ENCODE measurements around the gene CMTM3. TPM values are rescaled to one million over a fixed set of nuclear protein-coding genes. Genes with fewer than 3 reads are reported as not detected.

CMTM3 gene
- polyA plus RNA-seq, 2 donors, result 3.4 to 4.6 TPM

DNA sequence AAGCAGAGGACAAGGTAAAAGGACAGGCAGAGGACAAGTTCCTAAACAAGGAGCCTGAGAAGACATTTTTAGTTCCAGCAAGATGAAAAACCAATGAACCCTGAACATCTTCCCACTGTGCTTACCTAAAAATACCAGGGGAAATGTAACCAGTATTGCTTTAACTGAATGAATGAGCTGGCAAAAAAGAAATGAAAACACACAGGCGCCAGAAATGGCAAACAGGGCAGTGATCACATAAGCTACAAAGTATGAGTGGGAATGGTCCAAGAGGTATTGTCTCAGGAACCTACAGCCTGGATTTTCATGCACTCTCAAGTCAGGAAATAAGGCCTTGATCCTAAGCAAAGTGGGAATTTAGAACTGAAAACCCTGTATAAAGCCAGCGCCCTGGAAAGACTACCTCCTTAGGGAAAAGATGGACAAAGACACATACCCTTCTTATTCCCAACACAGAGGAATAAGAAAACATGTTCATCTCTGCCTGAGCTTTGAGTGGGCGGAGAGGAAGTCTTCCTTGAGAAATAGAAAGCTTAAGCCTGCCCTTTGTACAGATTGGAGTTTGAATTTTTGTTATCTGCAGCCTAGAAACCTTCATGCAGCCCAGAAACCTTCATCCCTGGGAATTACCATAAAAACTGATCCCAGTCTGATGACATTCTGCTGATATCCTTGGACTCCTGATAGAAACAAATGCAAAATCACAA lies 23.1 kb upstream of the CMTM3 start:
- no peak overlapping the region for H3K4me3 ChIP-seq (ENCODE audit: low read depth in 1 of 2, low read length in 2 of 2)
- no peaks in the 10 kb centered on the region for H3K36me3 ChIP-seq (ENCODE audit: control insufficient read depth in 2 of 2, insufficient read depth in 2 of 2, low read length in 1 of 2)
- 70 to 73% methylated on average over 3 of the region's 3 CpGs for WGBS, 2 donors
- no peaks in the 10 kb centered on the region for H3K9me3 ChIP-seq (ENCODE audit: control insufficient read depth in 2 of 2, insufficient read depth in 1 of 2, low read depth in 1 of 2, low read length in 1 of 2)
- H3K27me3 ChIP-seq (ENCODE audit: control insufficient read depth in 1 of 2, insufficient read depth in 2 of 2, low read length in 2 of 2), result no peaks in the 10 kb centered on the region
- peaks cover 4 to 8% of the 10 kb centered on the region in 2 donors for H3K4me1 ChIP-seq (ENCODE audit: control insufficient read depth in 2 of 2, insufficient read depth in 2 of 2, low read length in 1 of 2)
- H3K27ac ChIP-seq (ENCODE audit: low read depth in 2 of 2, low read length in 1 of 2), result no peak overlapping the region

DNA sequence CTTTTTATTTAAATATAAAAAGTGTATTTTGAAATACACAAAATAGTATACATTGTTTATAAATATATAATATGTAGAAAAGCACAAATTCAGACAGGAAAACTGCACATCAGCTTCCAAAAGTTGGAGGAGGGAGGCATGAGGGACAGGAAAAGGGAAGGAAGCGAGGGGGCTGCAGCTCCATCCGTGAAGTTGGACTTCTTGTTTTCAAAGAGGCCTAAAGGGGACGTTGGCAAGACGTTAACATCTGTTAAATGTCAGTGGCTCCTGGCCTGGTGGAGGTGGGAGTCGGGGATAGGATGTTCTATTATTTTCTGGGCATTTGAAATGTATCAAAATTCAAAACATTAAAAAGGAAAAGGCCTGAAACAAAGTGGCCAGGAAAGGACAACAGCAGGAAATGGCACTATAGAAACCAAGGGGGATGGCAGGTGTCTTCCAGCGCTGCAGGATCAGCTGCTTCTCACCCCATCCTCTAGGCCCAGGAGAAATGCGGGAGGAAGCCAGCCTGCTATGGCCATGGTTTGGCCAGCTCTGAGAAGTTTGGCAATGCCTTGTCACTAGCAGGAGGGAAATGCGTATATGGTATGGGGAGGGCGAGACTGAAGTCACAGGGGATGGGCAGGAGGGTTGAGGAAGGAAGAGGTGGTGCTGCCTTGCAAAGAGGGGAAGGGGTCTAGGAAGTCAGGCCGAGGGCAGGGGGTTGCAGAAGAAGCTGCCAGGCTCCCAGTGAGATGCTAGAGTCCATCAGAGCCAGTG lies 18.8 kb upstream of the CMTM3 start:
- no peak overlapping the region for H3K27ac ChIP-seq (ENCODE audit: low read depth in 2 of 2, low read length in 1 of 2)
- no peaks in the 10 kb centered on the region for H3K9me3 ChIP-seq (ENCODE audit: control insufficient read depth in 2 of 2, insufficient read depth in 1 of 2, low read depth in 1 of 2, low read length in 1 of 2)

DNA sequence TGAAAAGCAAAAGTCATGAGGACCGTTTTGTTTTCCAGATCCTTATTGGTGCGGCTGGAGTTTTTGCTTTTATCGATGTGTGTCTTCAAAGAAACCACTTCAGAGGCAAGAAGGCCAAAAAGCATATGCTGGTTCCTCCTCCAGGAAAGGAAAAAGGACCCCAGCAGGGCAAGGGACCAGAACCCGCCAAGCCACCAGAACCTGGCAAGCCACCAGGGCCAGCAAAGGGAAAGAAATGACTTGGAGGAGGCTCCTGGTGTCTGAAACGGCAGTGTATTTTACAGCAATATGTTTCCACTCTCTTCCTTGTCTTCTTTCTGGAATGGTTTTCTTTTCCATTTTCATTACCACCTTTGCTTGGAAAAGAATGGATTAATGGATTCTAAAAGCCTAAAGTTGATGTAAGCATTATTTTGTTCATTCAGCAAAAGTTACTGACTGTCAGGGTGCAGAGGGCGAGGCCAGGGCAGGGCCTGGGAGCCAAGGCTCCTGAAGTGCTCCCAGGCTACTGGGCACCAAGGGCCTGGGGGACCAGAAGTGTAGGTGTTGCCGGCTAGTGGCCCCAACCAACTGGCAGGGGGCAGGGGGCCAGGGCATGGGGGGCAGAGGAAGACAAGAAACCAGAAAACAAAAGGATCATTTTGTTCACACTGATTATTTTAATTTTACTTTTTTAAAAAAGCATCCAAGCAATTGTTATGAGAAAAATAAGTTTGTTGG lies 16.5 kb upstream of the CMTM3 start:
- Histone ChIP-seq H3K9me3 (ENCODE audit: control insufficient read depth in 2 of 2, insufficient read depth in 1 of 2, low read depth in 1 of 2, low read length in 1 of 2) (no peaks in the 10 kb centered on the region), H3K36me3 (ENCODE audit: control insufficient read depth in 2 of 2, insufficient read depth in 2 of 2, low read length in 1 of 2) (no peaks in the 10 kb centered on the region), H3K4me1 (ENCODE audit: control insufficient read depth in 2 of 2, insufficient read depth in 2 of 2, low read length in 1 of 2) (no peaks in the 10 kb centered on the region), H3K27me3 (ENCODE audit: control insufficient read depth in 1 of 2, insufficient read depth in 2 of 2, low read length in 2 of 2) (no peaks in the 10 kb centered on the region), H3K4me3 (ENCODE audit: low read depth in 1 of 2, low read length in 2 of 2) (no peak overlapping the region), H3K27ac (ENCODE audit: low read depth in 2 of 2, low read length in 1 of 2) (no peak overlapping the region)
- 73 to 79% methylated on average over 7 of the region's 7 CpGs for WGBS, 2 donors

More for the DNA sequence above, 18.8 kb upstream of the CMTM3 start:
- H3K4me3 ChIP-seq (ENCODE audit: low read depth in 1 of 2, low read length in 2 of 2), result no peak overlapping the region
- H3K4me1 ChIP-seq (ENCODE audit: control insufficient read depth in 2 of 2, insufficient read depth in 2 of 2, low read length in 1 of 2), result no peaks in the 10 kb centered on the region
- no peaks in the 10 kb centered on the region for H3K27me3 ChIP-seq (ENCODE audit: control insufficient read depth in 1 of 2, insufficient read depth in 2 of 2, low read length in 2 of 2)
- H3K36me3 ChIP-seq (ENCODE audit: control insufficient read depth in 2 of 2, insufficient read depth in 2 of 2, low read length in 1 of 2), result no peaks in the 10 kb centered on the region
- 73 to 79% methylated on average over 10 of the region's 10 CpGs for WGBS, 2 donors

DNA sequence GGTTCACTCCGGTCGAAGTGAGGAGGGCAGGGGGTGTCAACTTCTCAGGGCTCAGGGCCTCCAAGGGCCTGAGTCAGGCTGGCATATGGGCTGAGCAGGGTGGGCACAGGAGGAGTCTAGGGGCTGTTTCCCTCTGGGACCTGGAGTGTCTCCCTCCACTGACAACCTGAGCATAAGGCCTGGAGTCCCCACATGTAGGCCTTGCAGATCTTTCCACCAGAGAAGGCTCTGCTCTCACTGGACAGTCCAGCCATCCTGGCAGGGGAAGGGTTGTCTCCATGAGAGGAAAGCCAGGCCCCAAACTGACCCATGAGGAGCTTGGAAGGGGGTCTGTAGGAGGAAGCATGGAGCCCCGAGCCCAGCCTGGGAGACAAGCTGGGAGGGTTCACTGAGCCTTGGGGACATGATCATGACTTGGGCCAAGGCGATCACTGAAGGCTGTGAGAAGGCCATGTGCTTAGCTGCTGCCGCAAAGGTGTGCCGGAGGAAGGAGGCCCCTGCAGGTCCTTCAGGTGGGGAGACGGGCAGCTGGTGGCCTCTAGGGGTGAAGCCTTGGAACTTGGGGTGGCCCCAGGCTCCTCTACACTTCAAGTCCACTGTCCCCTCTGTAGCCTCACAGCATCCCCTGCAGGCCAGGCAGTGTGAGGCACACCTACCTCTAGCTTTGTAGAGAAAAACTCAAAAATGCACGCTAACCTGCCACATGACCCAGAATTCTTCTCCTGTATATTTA lies 15.4 kb upstream of the CMTM3 start:
- no peaks in the 10 kb centered on the region for H3K4me1 ChIP-seq (ENCODE audit: control insufficient read depth in 2 of 2, insufficient read depth in 2 of 2, low read length in 1 of 2)
- H3K9me3 ChIP-seq (ENCODE audit: control insufficient read depth in 2 of 2, insufficient read depth in 1 of 2, low read depth in 1 of 2, low read length in 1 of 2), result no peaks in the 10 kb centered on the region
- H3K4me3 ChIP-seq (ENCODE audit: low read depth in 1 of 2, low read length in 2 of 2), result no peak overlapping the region
- no peaks in the 10 kb centered on the region for H3K27me3 ChIP-seq (ENCODE audit: control insufficient read depth in 1 of 2, insufficient read depth in 2 of 2, low read length in 2 of 2)
- no peaks in the 10 kb centered on the region for H3K36me3 ChIP-seq (ENCODE audit: control insufficient read depth in 2 of 2, insufficient read depth in 2 of 2, low read length in 1 of 2)
- 87 to 94% methylated on average over 8 of the region's 8 CpGs for WGBS, 2 donors
- H3K27ac ChIP-seq (ENCODE audit: low read depth in 2 of 2, low read length in 1 of 2), result peak overlapping the region in 1 of 2 donors; percentile 36

DNA sequence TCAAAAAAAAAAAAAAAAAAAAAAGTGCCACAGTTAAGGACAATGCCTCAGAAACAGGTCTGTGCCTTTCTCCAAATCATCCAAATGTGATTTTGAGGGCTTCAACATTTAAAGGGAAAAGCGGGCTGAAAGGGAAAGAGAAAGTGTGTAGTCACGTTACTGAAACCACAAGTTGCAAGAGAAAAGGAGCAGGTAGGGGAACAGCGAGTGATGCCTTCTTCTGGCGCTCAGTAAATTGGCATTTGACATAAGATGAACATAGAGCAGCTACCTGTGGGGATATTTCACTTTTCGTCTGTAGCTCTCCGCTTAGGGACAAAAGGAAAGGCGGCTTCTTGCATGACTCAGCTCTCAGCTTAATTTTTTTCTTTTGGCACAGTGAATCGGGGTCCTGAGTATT lies 14.2 kb upstream of the CMTM3 start:
- WGBS, 2 donors, result 52 to 72% methylated on average over 8 of the region's 8 CpGs
- no peaks in the 10 kb centered on the region for H3K27me3 ChIP-seq (ENCODE audit: control insufficient read depth in 1 of 2, insufficient read depth in 2 of 2, low read length in 2 of 2)
- H3K4me1 ChIP-seq (ENCODE audit: control insufficient read depth in 2 of 2, insufficient read depth in 2 of 2, low read length in 1 of 2), result no peaks in the 10 kb centered on the region
- H3K36me3 ChIP-seq (ENCODE audit: control insufficient read depth in 2 of 2, insufficient read depth in 2 of 2, low read length in 1 of 2), result no peaks in the 10 kb centered on the region
- no peak overlapping the region for H3K27ac ChIP-seq (ENCODE audit: low read depth in 2 of 2, low read length in 1 of 2)
- no peak overlapping the region for H3K4me3 ChIP-seq (ENCODE audit: low read depth in 1 of 2, low read length in 2 of 2)
- H3K9me3 ChIP-seq (ENCODE audit: control insufficient read depth in 2 of 2, insufficient read depth in 1 of 2, low read depth in 1 of 2, low read length in 1 of 2), result no peaks in the 10 kb centered on the region

DNA sequence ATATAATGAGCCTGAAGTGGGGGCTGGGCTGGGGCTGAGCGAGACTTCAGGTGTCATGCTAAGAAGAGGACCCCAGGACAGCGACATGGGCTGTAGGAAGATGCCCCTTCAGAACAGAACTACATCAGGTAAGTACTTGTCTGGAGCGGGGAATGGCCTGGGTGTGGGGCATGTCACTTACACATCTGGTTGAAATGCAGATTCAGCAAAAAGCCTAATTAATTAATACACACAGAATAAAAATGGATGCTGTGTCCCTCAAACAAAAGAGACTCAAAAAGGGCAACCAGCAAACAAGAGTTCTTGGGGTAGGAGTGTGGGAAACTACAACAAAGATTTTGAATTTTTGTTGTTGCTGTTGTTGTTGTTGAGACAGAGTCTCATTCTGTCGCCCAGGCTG lies 13.5 kb upstream of the CMTM3 start:
- H3K36me3 ChIP-seq (ENCODE audit: control insufficient read depth in 2 of 2, insufficient read depth in 2 of 2, low read length in 1 of 2), result no peaks in the 10 kb centered on the region
- H3K4me1 ChIP-seq (ENCODE audit: control insufficient read depth in 2 of 2, insufficient read depth in 2 of 2, low read length in 1 of 2), result no peaks in the 10 kb centered on the region
- H3K27ac ChIP-seq (ENCODE audit: low read depth in 2 of 2, low read length in 1 of 2), result no peak overlapping the region
- H3K27me3 ChIP-seq (ENCODE audit: control insufficient read depth in 1 of 2, insufficient read depth in 2 of 2, low read length in 2 of 2), result no peaks in the 10 kb centered on the region
- 94 to 95% methylated on average over 4 of the region's 4 CpGs for WGBS, 2 donors
- no peaks in the 10 kb centered on the region for H3K9me3 ChIP-seq (ENCODE audit: control insufficient read depth in 2 of 2, insufficient read depth in 1 of 2, low read depth in 1 of 2, low read length in 1 of 2)
- no peak overlapping the region for H3K4me3 ChIP-seq (ENCODE audit: low read depth in 1 of 2, low read length in 2 of 2)

DNA sequence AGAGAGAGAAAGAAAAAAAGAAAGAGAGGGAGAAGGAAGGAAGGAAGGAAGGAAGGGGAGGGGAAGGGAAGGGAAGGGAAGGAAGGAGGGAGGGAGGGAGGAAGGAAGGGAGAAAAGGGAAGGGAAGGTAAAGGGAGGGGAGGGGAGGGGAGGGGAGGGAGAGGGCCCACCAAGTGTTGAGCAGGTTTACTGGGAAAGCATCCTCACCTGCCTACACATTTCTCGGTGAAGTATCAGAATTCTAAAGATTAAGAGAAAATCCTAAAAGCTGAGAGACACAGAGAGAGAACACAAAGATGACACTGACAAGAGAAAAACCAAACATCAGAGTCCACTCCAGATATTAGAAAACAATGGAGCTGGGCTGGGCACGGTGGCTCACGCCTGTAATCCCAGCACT lies 12.3 kb upstream of the CMTM3 start:
- Histone ChIP-seq H3K27me3 (ENCODE audit: control insufficient read depth in 1 of 2, insufficient read depth in 2 of 2, low read length in 2 of 2) (no peaks in the 10 kb centered on the region), H3K36me3 (ENCODE audit: control insufficient read depth in 2 of 2, insufficient read depth in 2 of 2, low read length in 1 of 2) (no peaks in the 10 kb centered on the region), H3K27ac (ENCODE audit: low read depth in 2 of 2, low read length in 1 of 2) (no peak overlapping the region), H3K4me3 (ENCODE audit: low read depth in 1 of 2, low read length in 2 of 2) (no peak overlapping the region), H3K9me3 (ENCODE audit: control insufficient read depth in 2 of 2, insufficient read depth in 1 of 2, low read depth in 1 of 2, low read length in 1 of 2) (no peaks in the 10 kb centered on the region), H3K4me1 (ENCODE audit: control insufficient read depth in 2 of 2, insufficient read depth in 2 of 2, low read length in 1 of 2) (no peaks in the 10 kb centered on the region)
- 91% methylated on average over 3 of the region's 3 CpGs for WGBS, 2 donors

DNA sequence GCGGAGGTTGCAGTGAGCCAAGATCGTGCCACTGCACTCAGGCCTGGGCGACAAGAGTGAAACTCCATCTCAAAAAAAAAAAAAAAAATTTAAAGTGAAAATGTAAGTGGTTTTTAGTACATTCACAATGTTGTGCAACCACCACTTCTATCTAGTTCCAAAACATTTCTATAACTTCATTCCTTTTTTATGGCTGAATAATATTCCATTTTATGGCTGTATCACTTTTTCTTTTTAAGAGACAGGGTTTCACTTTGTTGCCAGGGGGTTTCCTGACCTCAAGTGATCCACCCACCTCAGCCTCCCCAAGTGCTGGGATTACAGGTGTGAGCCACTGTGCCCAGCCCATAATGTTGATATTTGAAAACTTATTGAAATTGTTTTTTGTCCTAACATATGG lies 11.7 kb upstream of the CMTM3 start:
- H3K36me3 ChIP-seq (ENCODE audit: control insufficient read depth in 2 of 2, insufficient read depth in 2 of 2, low read length in 1 of 2), result no peaks in the 10 kb centered on the region
- no peaks in the 10 kb centered on the region for H3K27me3 ChIP-seq (ENCODE audit: control insufficient read depth in 1 of 2, insufficient read depth in 2 of 2, low read length in 2 of 2)

DNA sequence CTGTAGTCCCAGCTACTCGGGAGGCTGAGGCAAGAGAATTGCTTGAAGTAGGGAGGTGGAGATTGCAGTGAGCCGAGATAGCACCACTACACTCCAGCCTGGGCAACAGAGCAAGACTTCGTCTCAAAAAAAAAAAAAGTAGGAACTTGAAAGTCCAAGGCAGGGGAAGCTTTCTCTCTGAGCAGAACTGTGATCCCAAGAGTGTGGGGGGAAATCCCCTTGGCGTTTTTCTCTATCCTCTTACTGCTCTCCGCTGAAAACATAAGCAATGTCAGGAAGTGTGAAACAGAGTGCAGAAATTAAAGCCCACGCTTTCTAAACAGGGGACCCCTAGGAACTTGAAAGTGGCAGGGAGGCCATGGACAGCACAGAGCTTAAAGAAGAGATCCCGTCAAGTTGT lies 9.8 kb upstream of the CMTM3 start:
- no peak overlapping the region for H3K4me3 ChIP-seq (ENCODE audit: low read depth in 1 of 2, low read length in 2 of 2)
- H3K4me1 ChIP-seq (ENCODE audit: control insufficient read depth in 2 of 2, insufficient read depth in 2 of 2, low read length in 1 of 2), result no peaks in the 10 kb centered on the region
- no peaks in the 10 kb centered on the region for H3K9me3 ChIP-seq (ENCODE audit: control insufficient read depth in 2 of 2, insufficient read depth in 1 of 2, low read depth in 1 of 2, low read length in 1 of 2)
- H3K36me3 ChIP-seq (ENCODE audit: control insufficient read depth in 2 of 2, insufficient read depth in 2 of 2, low read length in 1 of 2), result no peaks in the 10 kb centered on the region
- WGBS, 2 donors, result 75 to 76% methylated on average over 7 of the region's 7 CpGs
- no peaks in the 10 kb centered on the region for H3K27me3 ChIP-seq (ENCODE audit: control insufficient read depth in 1 of 2, insufficient read depth in 2 of 2, low read length in 2 of 2)
- no peak overlapping the region for H3K27ac ChIP-seq (ENCODE audit: low read depth in 2 of 2, low read length in 1 of 2)

More for the DNA sequence above, 11.7 kb upstream of the CMTM3 start:
- Histone ChIP-seq H3K9me3 (ENCODE audit: control insufficient read depth in 2 of 2, insufficient read depth in 1 of 2, low read depth in 1 of 2, low read length in 1 of 2) (no peaks in the 10 kb centered on the region), H3K4me3 (ENCODE audit: low read depth in 1 of 2, low read length in 2 of 2) (no peak overlapping the region), H3K4me1 (ENCODE audit: control insufficient read depth in 2 of 2, insufficient read depth in 2 of 2, low read length in 1 of 2) (no peaks in the 10 kb centered on the region), H3K27ac (ENCODE audit: low read depth in 2 of 2, low read length in 1 of 2) (no peak overlapping the region)
- WGBS, 2 donors, result 98 to 99% methylated on average over 3 of the region's 3 CpGs
